Measurements from ENCODE around the gene KSR2.

KSR2 gene

DNA sequence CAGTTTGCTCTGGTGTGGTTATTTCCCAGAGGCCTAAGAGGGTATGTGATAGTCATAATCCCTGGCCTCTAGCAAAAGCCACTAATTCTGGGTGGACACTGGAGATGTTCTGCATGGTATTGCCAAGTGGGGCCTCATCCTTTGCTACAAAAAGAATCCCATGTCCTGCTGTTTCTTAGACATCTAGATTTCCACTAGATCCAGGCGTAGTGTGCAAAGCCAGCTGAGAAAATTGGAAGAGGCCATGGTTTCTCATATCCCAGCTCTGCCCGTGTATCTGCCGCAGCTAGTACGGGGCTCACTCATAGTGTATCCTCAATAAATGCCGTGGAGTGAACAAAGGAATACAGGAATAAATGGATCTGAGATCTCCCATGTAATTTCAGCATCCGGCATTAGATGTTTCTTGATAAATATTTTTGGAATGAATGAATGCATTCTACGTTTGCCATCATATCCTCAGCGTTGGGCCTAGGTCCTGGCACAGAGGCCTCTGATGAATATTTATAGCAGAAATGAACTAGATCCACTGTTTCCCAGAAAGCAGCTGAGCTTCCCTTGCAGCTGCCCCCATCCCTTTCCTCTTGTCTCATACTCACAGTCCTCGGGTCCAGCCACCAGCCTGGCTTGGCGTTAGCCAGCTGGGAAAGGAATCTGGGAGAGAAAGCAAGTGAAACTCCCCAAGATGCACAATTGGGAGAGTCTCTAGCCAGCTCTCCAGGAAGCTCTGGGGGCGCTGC is 531.1 kb downstream of the KSR2 start:
- DNase-seq: no peak

DNA sequence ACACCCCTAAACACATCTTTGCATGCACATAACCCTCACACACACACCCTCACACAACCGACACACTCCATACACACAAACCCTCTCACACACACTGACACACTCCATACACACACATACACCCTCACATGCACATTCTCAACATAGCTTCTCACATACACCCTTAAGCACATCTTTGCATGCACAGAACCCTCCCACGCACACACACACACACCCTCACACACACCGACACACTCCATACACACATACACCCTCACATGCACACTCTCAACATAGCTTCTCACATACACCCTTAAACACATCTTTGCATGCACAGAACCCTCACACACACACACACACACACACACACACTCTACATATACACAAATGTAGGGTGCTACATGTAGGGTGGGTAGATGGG is 534.9 kb downstream of the KSR2 start:
- no peak for DNase-seq

GRCh38 chr12:117430246-117430645 is 538.5 kb downstream of the KSR2 start:
- DNase-seq: no peak

DNA sequence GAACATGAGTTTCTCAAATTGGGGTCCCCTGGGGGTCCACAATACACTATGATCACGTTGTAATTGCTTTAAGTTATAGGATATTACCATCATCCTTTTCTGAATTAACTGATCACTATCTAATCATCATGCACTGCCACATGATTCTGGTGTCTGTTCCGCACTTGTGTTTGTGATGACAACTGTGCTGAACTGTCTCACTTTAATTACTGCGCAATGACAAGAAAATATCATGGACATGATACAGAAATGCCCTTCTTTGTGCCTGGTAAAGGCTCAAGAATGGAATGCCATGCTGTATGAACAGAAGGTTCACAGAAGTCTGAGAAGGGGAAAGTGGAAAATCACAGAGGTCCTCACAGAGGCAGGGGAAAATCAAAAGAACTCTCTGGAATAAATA is 541.6 kb downstream of the KSR2 start:
- no peak for DNase-seq

GRCh38 chr12:117421987-117422386 is 546.8 kb downstream of the KSR2 start:
- DNase-seq: no peak

DNA sequence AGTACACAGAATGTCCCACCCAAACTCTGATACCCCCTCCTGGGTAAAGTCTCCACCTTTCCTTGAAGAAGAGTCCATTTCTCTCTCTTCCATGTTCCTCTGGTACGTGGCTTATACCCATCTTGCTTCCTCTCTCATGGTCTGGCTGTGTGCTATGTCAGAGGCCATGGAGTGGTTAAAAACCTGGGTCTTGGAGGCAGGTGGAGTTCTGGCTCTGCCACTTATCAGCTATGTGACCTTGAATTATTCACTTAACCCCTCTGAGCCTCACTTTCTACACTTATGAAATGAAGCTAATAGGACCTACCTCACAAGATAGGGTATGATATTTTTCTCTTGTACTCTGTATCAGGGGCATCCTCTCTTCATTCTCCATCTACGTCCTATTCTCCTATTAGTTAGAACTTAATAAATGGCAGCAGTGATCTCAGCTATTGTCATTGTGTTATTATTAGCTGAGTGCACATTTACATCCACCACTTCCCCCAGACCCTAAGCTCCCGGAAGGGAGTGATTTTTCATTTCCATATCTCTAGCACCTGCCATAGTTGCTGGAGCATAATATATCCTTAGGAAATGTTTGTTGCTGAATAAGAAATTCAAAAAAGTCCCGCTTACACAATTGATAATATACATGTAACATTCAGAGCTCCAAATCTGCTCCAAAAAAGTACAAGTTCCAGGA is 547.6 kb downstream of the KSR2 start:
- DNase-seq: no peak

GRCh38 chr12:117417004-117417403 is 551.8 kb downstream of the KSR2 start:
- no peak for DNase-seq

- no peak for DNase-seq
Observed at GRCh38 chr12:117412465-117413188, 556.2 kb downstream of the KSR2 start.

- no peak for DNase-seq
Observed at GRCh38 chr12:117409286-117409685, 559.5 kb downstream of the KSR2 start.

- peak; percentile 76 for DNase-seq
Observed at GRCh38 chr12:117408161-117408791, 560.5 kb downstream of the KSR2 start.

DNA sequence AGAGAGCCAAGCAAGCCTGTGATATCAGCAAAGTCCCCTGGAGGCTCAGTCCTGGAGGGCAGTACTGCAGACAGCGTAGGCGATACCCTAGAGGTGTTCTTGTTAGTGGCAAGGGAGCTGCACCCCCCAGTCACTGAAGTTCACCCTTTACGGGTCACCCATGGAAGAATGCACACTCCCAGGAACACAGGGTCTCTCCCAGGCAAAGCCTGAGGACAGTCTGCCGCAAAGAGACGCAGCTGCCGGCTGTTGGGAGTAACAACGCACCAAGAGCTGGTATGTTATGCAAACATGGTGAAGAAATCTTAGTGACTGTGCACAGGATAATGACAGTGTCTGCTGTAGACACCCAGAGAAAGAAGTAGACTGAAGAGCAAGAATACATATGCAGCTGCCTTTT is 563.9 kb downstream of the KSR2 start:
- no peak for DNase-seq

DNA sequence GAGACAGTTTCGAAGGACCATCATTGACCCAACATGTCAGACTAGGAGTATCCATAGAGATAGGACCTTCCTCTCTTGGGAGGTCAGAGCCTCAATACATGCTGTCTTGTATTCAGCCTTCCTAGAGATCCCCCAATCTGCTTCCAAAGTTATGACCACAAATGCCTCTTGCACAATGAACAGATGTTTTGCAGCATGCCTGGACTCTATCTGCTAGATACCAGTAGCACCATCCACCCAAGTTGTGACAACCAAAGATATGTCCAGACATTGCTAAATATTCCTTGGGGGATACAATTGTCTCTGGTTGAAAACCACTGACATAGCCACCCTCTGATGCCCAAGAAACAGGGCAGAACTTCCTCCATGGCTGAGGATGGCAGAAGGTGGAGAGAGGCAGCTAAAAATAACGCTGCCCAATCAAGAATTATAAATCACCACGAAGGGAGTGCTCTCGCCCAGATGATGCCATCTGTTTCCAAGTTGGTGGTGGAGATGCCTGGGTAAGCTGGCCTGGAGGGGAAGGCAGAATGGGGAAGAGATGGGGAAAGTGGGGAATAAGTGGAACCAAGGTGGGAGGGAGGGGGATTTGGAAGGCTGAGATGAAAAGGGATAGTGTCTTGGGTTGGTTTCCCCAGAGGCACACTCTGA is 564.5 kb downstream of the KSR2 start:
- DNase-seq: no peak

DNA sequence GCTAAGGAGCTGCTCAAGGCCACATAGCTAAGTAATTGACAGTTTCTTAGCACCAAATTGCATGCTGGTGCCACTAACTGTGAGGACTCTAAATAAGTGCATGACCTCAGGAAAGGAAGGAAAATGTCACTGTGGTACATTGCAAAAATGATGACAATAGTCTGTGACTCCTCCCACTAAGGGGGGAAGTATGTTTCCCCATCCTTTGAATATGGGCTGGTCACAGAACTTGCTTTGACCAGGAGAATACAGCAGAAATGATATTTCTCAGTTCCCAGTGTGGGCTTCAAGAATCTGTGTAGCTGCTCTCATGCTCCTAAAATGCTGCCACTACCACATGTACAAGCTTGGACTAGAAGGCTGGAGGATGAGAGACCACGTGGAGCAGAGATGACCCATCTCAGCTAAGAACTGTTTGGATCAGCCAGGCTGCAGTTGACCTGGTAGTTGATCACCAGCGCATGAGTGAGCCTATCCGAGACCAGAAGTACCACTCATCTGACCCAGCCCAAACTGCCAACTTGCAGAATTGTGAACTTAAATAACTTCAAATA is 565.1 kb downstream of the KSR2 start:
- no peak for DNase-seq
